HG02588 (cell line): ENCODE data around the gene EPHB1.

Experiments
- ATAC-seq: cut with Tn5 transposase; IDR thresholded peaks from one replicate; pipeline ENCODE4 v1.9.1; 2021; ENCODE audit warnings: mild to moderate bottlenecking, moderate library complexity; ENCODE audit not compliant: unreplicated experiment

EPHB1 gene

GRCh38 chr3:135068011-135068410, 273.0 kb downstream of the EPHB1 start:
- ATAC-seq, result no peak

GRCh38 chr3:135069406-135069805, 274.3 kb downstream of the EPHB1 start:
- no peak for ATAC-seq

GRCh38 chr3:135071483-135071882, 276.4 kb downstream of the EPHB1 start:
- ATAC-seq, result no peak

GRCh38 chr3:135072431-135072830, 277.4 kb downstream of the EPHB1 start:
- ATAC-seq, result no peak

GRCh38 chr3:135075157-135075556, 280.1 kb downstream of the EPHB1 start:
- ATAC-seq, result no peak

GRCh38 chr3:135076341-135076740, 281.3 kb downstream of the EPHB1 start:
- no peak for ATAC-seq

- ATAC-seq, result no peak
Observed at GRCh38 chr3:135077186-135077585, 282.1 kb downstream of the EPHB1 start.

- no peak for ATAC-seq
Observed at GRCh38 chr3:135078283-135078682, 283.2 kb downstream of the EPHB1 start.

GRCh38 chr3:135079095-135079494, 284.0 kb downstream of the EPHB1 start:
- ATAC-seq, result no peak

- no peak for ATAC-seq
Observed at GRCh38 chr3:135081451-135081850, 286.4 kb downstream of the EPHB1 start.

GRCh38 chr3:135081856-135082434, 286.9 kb downstream of the EPHB1 start:
- no peak for ATAC-seq

GRCh38 chr3:135082706-135083105, 287.6 kb downstream of the EPHB1 start:
- ATAC-seq, result no peak

- no peak for ATAC-seq
Observed at GRCh38 chr3:135083179-135083578, 288.1 kb downstream of the EPHB1 start.

GRCh38 chr3:135083756-135084155, 288.7 kb downstream of the EPHB1 start:
- no peak for ATAC-seq

- no peak for ATAC-seq
Observed at GRCh38 chr3:135084405-135084804, 289.3 kb downstream of the EPHB1 start.

GRCh38 chr3:135084976-135085375, 289.9 kb downstream of the EPHB1 start:
- ATAC-seq, result no peak

- no peak for ATAC-seq
Observed at GRCh38 chr3:135085652-135086436, 290.8 kb downstream of the EPHB1 start.

GRCh38 chr3:135087782-135088181, 292.7 kb downstream of the EPHB1 start:
- ATAC-seq, result no peak

- no peak for ATAC-seq
Observed at GRCh38 chr3:135089451-135089850, 294.4 kb downstream of the EPHB1 start.

GRCh38 chr3:135090020-135090717, 295.1 kb downstream of the EPHB1 start:
- no peak for ATAC-seq

GRCh38 chr3:135091946-135092345, 296.9 kb downstream of the EPHB1 start:
- ATAC-seq, result no peak

GRCh38 chr3:135093121-135093520, 298.1 kb downstream of the EPHB1 start:
- ATAC-seq, result no peak
